GM12891 (cell line): ENCODE measurements around the gene AFF3.

Experiments
- POLR2A ChIP-seq: IDR thresholded peaks from 2 replicates; pipeline ENCODE4 v1.6.1; 2011; ENCODE audit warnings: low read depth, low read length, control low read depth
- POU2F2 ChIP-seq: IDR thresholded peaks from 2 replicates; pipeline ENCODE4 v1.6.1; 2011; ENCODE audit warnings: low read depth, mild to moderate bottlenecking, control low read depth, low read length, moderate library complexity
- TAF1 ChIP-seq: IDR thresholded peaks from 2 replicates; pipeline ENCODE4 v1.6.1; 2011; ENCODE audit warnings: low read depth, low read length, control low read depth

- no peak for TF ChIP-seq POLR2A
- TF ChIP-seq TAF1 = no peak
- no peak for TF ChIP-seq POU2F2
Observed at GRCh38 chr2:99554871-99555270, 587.5 kb downstream of the AFF3 start.
